Measurements from ENCODE around the gene NES.
A peak's percentile ranks its signal among the peaks of the same experiment; 100 is the strongest.

The NES gene

GRCh38 chr1:156662005-156662799 lies 15.0 kb downstream of the NES start:
- no peak for DNase-seq (ENCODE audit: low spot score)

GRCh38 chr1:156660752-156661112 lies 16.5 kb downstream of the NES start:
- DNase-seq (ENCODE audit: low spot score): no peak

GRCh38 chr1:156659988-156660751 lies 17.0 kb downstream of the NES start:
- DNase-seq (ENCODE audit: low spot score): peak; percentile 88

GRCh38 chr1:156659661-156659987 lies 17.6 kb downstream of the NES start:
- no peak for DNase-seq (ENCODE audit: low spot score)

GRCh38 chr1:156658945-156659574 lies 18.1 kb downstream of the NES start:
- DNase-seq (ENCODE audit: low spot score): no peak

GRCh38 chr1:156658496-156658895 lies 18.7 kb downstream of the NES start:
- no peak for DNase-seq (ENCODE audit: low spot score)

- no peak for DNase-seq (ENCODE audit: low spot score)
Measured at GRCh38 chr1:156657741-156658319, 19.4 kb downstream of the NES start.

GRCh38 chr1:156656806-156657740 lies 20.1 kb downstream of the NES start:
- peak; percentile 72 for DNase-seq (ENCODE audit: low spot score)

- DNase-seq (ENCODE audit: low spot score): no peak
Measured at GRCh38 chr1:156655904-156656516, 21.2 kb downstream of the NES start.

GRCh38 chr1:156655151-156655903 lies 21.9 kb downstream of the NES start:
- DNase-seq (ENCODE audit: low spot score): no peak

- no peak for DNase-seq (ENCODE audit: low spot score)
Measured at GRCh38 chr1:156654700-156655099, 22.5 kb downstream of the NES start.

- DNase-seq (ENCODE audit: low spot score): no peak
Measured at GRCh38 chr1:156652992-156653355, 24.2 kb downstream of the NES start.

- no peak for DNase-seq (ENCODE audit: low spot score)
Measured at GRCh38 chr1:156652131-156652991, 24.8 kb downstream of the NES start.

GRCh38 chr1:156648951-156649350 lies 28.3 kb downstream of the NES start:
- DNase-seq (ENCODE audit: low spot score): no peak

- DNase-seq (ENCODE audit: low spot score): no peak
Measured at GRCh38 chr1:156648496-156648895, 28.7 kb downstream of the NES start.

- DNase-seq (ENCODE audit: low spot score): no peak
Measured at GRCh38 chr1:156647351-156647750, 29.9 kb downstream of the NES start.

- DNase-seq (ENCODE audit: low spot score): no peak
Measured at GRCh38 chr1:156646738-156647211, 30.4 kb downstream of the NES start.

- no peak for DNase-seq (ENCODE audit: low spot score)
Measured at GRCh38 chr1:156645666-156646065, 31.5 kb downstream of the NES start.

- no peak for DNase-seq (ENCODE audit: low spot score)
Measured at GRCh38 chr1:156645056-156645455, 32.2 kb downstream of the NES start.
